ENCODE data around the gene DNAJC13. TPM values are rescaled to one million over a fixed set of nuclear protein-coding genes. Genes with fewer than 3 reads are reported as not detected.
A peak's percentile ranks its signal among the peaks of the same experiment; 100 is the strongest.

Gene DNAJC13
- total RNA-seq, 1 experiment from 2014 or later, result 28.8 TPM

DNA sequence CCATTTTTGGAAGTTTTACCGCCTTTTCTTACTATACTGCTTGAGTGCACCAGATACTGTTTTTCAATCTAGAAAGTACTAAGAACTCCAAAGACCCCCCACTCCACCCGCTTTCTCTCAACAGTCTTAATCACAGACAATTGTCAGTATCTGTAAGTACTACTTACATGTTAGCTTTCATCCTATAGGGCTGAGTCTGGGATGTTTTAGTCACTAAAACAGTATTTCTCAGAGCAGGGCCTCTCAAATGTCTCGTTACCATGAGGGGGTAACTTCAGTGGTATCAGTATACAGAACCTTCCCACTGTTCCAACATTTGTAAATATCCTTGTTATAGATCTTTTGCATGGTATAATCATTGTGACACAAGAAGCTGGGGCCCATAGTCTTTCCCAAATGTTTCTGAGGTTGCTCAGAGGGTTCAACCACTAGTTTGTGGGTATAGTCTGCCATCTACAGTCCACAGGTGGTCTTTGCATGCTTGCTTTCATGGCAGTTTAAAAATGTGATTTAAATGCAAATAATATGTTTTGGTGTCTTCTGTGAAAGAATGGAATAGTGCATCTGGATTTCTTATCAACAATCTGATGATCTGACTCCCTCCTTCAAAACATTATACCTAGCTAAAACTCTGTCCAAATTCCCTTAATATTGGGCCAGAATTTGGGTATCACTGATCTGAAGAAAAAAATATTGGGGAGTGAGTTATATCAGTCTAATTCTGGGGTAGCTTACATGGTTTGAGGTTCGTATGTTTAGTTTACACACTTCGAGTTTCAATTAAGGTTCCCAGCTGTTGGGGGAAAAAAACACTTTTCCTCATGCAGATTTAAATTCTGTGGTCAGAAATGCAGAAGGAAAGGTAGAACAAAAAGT, 18.0 kb upstream of the DNAJC13 start:
- no peak overlapping the region for H3K27ac ChIP-seq (ENCODE audit: low read depth, low read length)
- H3K9me3 ChIP-seq (ENCODE audit: control insufficient read depth in 1 of 2, insufficient read depth in 1 of 2, low read depth in 1 of 2, low read length in 2 of 2), result no peaks in the 10 kb centered on the region
- no peaks in the 10 kb centered on the region for H3K9me2 ChIP-seq (ENCODE audit: insufficient read depth)
- H3K4me3 ChIP-seq (replicated peaks in 1 of 2; ENCODE audit: low read depth in 1 of 2, low read length in 2 of 2), result no peak overlapping the region
- ChIA-PET POLR2A (no interaction called here), CTCF (interaction anchor here (0.9 to 4.3 kb wide), 18 partner anchors 17 to 370 kb away, joined by 3 to 58 read pairs (median 5); no protein-coding TSS in a partner anchor), RAD21 (ENCODE audit: low non-redundant PET in 1 of 2, low total read pairs in 2 of 2, uncharacterized antibody in 2 of 2, unreplicated experiment in 2 of 2) (interaction anchor here in 1 of 2 experiments (1.2 kb wide), 1 partner anchor 47 kb away, joined by 10 read pairs; no protein-coding TSS in a partner anchor)
- ATAC-seq, result peak; percentile 91
- no TSS peak for BruUV-seq (replicated peaks)
- intact Hi-C loops (cut with micrococcal nuclease), result loop anchor here (1.0 to 10.0 kb wide), 5 partner anchors 47 to 1374 kb away; partner anchors contain the start of genes ASTE1, CPNE4 and NEK11
- no peaks in the 10 kb centered on the region for H3K36me3 ChIP-seq (ENCODE audit: control insufficient read depth in 1 of 2, insufficient read depth in 2 of 2, low read length in 2 of 2)
- no peak overlapping the region for H3K4me2 ChIP-seq (ENCODE audit: low read length)
- peak; percentile 48 for DNase-seq (ENCODE audit: low read depth, low spot score)
- H3K27me3 ChIP-seq (ENCODE audit: insufficient read depth, low read length), result peaks cover 8% of the 10 kb centered on the region; the same call in 1 of the 2 replicates
- H2AFZ ChIP-seq (ENCODE audit: low read depth, low read length, poor library complexity, severe bottlenecking), result peak overlapping the region; percentile 4
- no peaks in the 10 kb centered on the region for H4K20me1 ChIP-seq (ENCODE audit: insufficient read depth)
- TF ChIP-seq EZH2phosphoT487 (IDR thresholded peaks at IDR 0.05; ENCODE audit: borderline replicate concordance) (no peak), RAD21 (IDR thresholded peaks at IDR 0.05; ENCODE audit: low read depth) (peak; percentile 94), YY1 (IDR thresholded peaks at IDR 0.05; ENCODE audit: extremely low read depth, insufficient replicate concordance, low read depth, low read length) (peak; percentile 14)
- TF ChIP-seq, protein P1, sequence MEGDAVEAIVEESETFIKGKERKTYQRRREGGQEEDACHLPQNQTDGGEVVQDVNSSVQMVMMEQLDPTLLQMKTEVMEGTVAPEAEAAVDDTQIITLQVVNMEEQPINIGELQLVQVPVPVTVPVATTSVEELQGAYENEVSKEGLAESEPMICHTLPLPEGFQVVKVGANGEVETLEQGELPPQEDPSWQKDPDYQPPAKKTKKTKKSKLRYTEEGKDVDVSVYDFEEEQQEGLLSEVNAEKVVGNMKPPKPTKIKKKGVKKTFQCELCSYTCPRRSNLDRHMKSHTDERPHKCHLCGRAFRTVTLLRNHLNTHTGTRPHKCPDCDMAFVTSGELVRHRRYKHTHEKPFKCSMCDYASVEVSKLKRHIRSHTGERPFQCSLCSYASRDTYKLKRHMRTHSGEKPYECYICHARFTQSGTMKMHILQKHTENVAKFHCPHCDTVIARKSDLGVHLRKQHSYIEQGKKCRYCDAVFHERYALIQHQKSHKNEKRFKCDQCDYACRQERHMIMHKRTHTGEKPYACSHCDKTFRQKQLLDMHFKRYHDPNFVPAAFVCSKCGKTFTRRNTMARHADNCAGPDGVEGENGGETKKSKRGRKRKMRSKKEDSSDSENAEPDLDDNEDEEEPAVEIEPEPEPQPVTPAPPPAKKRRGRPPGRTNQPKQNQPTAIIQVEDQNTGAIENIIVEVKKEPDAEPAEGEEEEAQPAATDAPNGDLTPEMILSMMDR (IDR thresholded peaks at IDR 0.05 in 2 of 3, conservative IDR thresholded peaks at IDR 0.05 in 1 of 3; ENCODE audit: borderline replicate concordance in 1 of 3, insufficient read depth in 1 of 3, low read depth in 2 of 3, low read length in 2 of 3), result peak; percentile 72 to 89 (median 86)
- no peaks in the 10 kb centered on the region for H3K79me2 ChIP-seq (ENCODE audit: insufficient read depth, low read length)
- no peaks in the 10 kb centered on the region; a peak in 1 of 4 replicates for H3K4me1 ChIP-seq (ENCODE audit: control insufficient read depth in 1 of 2, insufficient read depth in 2 of 2, low read length in 2 of 2)
- H3K9ac ChIP-seq (ENCODE audit: low read length), result no peak overlapping the region
